T-helper 2 cell treated with Interferon-gamma antibody and Interleukin-4, amounts not matched to agents 5 μg/mL and 100 μg/mL, for 36 hours (primary cell): Measurements from ENCODE around the gene PEX5.
A peak's percentile ranks its signal among the peaks of the same experiment; 100 is the strongest.
"Not testable (repeated sequence)": the region's sequence is repeated elsewhere in the genome, so short reads cannot be mapped to it uniquely, and the experiment has no call there.

Experiments
- DNase-seq: peaks from one replicate; pipeline ENCODE4 v3.0.0; 2021; ENCODE audit warnings: low spot score
- H3K27ac Mint-ChIP-seq: one replicate; pipeline ENCODE4 v1.8.0; 2021; ENCODE audit warnings: mild to moderate bottlenecking, mixed read lengths
- H3K27me3 Mint-ChIP-seq: one replicate; pipeline ENCODE4 v1.8.0; 2021; ENCODE audit warnings: low read depth, mixed read lengths
- H3K36me3 Mint-ChIP-seq: one replicate; pipeline ENCODE4 v1.8.0; 2021; ENCODE audit warnings: low read depth, mixed read lengths
- H3K4me1 Mint-ChIP-seq: one replicate; pipeline ENCODE4 v1.8.0; 2021; ENCODE audit warnings: low read depth, mixed read lengths
- H3K4me3 Mint-ChIP-seq: one replicate; pipeline ENCODE4 v1.8.0; 2022; ENCODE audit warnings: mild to moderate bottlenecking, moderate library complexity, mixed read lengths
- H3K9me3 Mint-ChIP-seq: one replicate; pipeline ENCODE4 v1.8.0; 2021; ENCODE audit warnings: mixed read lengths

PEX5 gene

DNA sequence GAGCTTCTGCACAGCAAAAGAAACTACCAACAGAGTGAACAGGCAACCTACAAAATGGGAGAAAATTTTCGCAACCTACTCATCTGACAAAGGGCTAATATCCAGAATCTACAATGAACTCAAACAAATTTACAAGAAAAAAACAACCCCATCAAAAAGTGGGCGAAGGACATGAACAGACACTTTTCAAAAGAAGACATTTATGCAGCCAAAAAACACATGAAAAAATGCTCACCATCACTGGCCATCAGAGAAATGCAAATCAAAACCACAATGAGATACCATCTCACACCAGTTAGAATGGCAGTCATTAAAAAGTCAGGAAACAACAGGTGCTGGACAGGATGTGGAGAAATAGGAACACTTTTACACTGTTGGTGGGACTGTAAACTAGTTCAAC lies 24.3 kb downstream of the PEX5 start:
- H3K36me3 Mint-ChIP-seq = peaks cover 29% of the 10 kb centered on the region
- H3K4me3 Mint-ChIP-seq, H3K27ac Mint-ChIP-seq, H3K4me1 Mint-ChIP-seq, H3K27me3 Mint-ChIP-seq, H3K9me3 Mint-ChIP-seq, DNase-seq: not testable (repeated sequence)

DNA sequence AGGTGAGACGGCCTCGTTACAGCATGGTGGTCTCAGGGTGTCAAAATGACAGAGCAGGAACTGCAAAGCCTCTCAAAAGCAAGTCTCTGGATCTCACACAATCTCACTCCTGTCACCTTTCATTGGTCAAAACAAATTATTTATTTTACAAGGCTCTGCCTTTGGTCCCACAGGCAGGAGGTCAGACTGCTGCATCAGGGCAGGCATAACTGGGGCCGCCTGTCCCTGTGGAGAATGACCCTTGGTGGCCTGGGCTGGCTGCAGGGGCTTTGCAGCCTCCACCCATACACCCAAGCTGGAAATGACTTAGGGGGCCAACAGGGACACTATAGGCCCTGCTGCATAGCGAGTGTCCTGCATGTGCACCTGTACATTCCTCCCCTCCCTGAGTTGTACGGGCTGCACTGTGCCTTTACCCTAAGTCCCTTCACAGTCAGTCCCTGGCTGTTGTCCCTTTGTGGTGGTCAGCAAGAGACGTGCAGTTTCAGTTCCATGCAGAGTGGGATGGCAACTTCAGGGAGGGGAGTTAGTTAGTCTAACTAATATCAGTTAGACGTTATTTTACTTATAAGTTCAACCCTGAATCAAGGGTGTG lies 28.1 kb downstream of the PEX5 start:
- no peak overlapping the region for H3K4me3 Mint-ChIP-seq
- no peaks in the 10 kb centered on the region for H3K4me1 Mint-ChIP-seq
- peaks cover 1% of the 10 kb centered on the region for H3K36me3 Mint-ChIP-seq
- DNase-seq = no peak
- H3K27me3 Mint-ChIP-seq = peaks cover 2% of the 10 kb centered on the region
- H3K9me3 Mint-ChIP-seq = peaks cover 2% of the 10 kb centered on the region
- H3K27ac Mint-ChIP-seq = no peak overlapping the region

DNA sequence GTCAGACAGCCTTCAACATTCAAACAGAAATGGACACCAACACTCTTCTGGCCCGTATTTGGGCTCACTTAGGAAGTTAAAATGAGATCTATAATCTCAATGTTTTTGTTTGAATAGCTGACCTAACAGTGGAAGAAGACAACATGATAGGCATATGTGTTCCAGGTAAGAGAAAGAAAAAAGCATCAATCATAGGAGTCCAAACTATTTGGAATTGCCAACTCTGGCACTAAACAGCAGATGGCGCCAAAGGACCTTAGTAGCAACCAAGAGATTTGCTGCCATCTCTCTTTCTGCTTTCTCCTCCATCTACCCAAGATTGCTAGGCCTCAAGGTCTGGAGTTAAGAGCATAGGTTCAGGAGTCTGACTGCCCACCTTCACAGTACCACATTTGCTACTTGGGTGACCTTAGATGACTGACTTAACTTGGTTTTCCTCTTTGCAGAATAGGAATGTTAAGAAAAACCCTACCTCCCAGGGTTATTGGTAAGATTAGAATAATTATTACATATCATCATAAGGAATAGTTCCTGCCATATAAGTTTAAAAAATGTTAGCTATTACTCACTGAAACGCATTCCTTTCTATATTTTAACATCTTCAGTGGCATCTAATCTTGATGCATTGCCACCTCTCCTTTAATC lies 30.2 kb downstream of the PEX5 start:
- DNase-seq = peak; percentile 36
- no peaks in the 10 kb centered on the region for H3K36me3 Mint-ChIP-seq
- no peak overlapping the region for H3K27ac Mint-ChIP-seq
- H3K4me1 Mint-ChIP-seq = no peaks in the 10 kb centered on the region
- no peak overlapping the region for H3K4me3 Mint-ChIP-seq
- H3K9me3 Mint-ChIP-seq = no peaks in the 10 kb centered on the region
- H3K27me3 Mint-ChIP-seq = peaks cover 8% of the 10 kb centered on the region

DNA sequence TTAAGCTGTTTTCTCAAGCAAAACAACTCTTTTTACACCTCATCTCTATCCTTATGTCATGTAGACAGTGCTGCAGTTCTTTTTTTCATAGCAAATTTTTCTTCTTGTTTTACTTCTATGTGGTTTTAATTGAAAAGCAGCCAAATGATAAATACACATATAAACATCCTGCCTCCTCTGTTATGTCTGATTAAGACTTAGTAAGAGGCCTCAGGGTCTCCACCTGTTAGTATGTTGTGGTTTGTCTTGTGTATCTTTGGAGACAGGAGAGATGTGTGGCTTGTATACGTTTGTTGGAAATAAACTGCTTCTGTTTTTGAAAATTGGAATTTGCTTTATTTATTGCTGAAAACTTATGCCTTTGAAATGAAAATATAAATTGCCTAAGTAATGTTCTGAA lies 32.0 kb downstream of the PEX5 start:
- Mint-ChIP-seq H3K27me3 (peaks cover 8% of the 10 kb centered on the region), H3K27ac (no peak overlapping the region), H3K36me3 (no peaks in the 10 kb centered on the region), H3K4me3 (no peak overlapping the region), H3K4me1 (no peaks in the 10 kb centered on the region), H3K9me3 (no peaks in the 10 kb centered on the region)
- DNase-seq = no peak

DNA sequence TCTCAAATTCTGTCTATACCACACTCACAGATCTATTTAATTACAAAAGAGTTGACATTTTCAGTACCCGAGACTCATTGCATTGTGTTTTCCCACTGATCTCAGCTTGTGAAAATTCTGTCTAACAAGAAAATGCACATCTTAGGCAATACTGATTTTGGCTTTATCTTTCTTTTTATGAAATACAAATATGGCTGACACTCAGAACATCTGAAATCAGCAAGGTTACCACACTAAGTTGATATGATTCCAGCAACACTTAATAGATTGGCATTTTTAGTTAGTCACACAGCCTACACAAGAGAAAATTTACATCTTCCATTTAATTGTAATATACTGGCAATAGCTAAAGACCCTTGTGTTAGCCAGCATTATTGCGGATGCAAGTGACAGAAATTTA lies 40.3 kb downstream of the PEX5 start:
- H3K9me3 Mint-ChIP-seq = peaks cover 10% of the 10 kb centered on the region
- H3K4me1 Mint-ChIP-seq = no peaks in the 10 kb centered on the region
- H3K36me3 Mint-ChIP-seq = no peaks in the 10 kb centered on the region
- no peak overlapping the region for H3K27ac Mint-ChIP-seq
- H3K4me3 Mint-ChIP-seq = no peak overlapping the region
- DNase-seq = no peak
- peaks cover 32% of the 10 kb centered on the region for H3K27me3 Mint-ChIP-seq

DNA sequence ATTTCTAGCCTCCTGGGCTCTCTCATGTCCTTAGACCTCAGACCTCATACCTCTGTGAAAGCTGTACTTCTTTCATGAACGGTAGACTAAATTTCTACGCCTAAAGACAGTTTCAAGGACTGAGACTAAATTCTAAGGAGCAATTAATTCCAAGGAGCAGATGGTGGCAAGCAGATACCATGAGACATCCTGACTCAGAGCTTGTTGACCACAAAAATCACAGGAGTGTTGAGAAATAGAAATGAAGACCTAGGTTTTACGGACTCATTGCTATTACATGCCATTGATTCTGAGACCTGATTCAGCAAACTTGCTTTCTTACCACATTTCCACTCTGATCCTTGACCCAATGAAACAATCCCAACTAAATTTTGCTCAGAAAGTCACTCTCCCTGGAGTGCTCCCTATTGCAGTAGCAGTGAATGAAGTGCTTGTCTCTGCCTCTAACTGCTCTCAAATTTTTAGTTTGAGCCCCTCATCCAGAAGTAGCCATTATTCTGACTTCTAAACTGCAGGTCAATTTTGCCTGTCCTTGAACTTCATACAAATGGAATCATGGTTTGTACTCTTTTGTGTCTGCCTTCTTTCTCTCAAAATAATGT lies 52.0 kb downstream of the PEX5 start:
- Mint-ChIP-seq H3K4me3 (no peak overlapping the region), H3K36me3 (no peaks in the 10 kb centered on the region), H3K27me3 (peaks cover 26% of the 10 kb centered on the region), H3K27ac (no peak overlapping the region), H3K9me3 (peaks cover 4% of the 10 kb centered on the region), H3K4me1 (peaks cover 7% of the 10 kb centered on the region)
- no peak for DNase-seq

DNA sequence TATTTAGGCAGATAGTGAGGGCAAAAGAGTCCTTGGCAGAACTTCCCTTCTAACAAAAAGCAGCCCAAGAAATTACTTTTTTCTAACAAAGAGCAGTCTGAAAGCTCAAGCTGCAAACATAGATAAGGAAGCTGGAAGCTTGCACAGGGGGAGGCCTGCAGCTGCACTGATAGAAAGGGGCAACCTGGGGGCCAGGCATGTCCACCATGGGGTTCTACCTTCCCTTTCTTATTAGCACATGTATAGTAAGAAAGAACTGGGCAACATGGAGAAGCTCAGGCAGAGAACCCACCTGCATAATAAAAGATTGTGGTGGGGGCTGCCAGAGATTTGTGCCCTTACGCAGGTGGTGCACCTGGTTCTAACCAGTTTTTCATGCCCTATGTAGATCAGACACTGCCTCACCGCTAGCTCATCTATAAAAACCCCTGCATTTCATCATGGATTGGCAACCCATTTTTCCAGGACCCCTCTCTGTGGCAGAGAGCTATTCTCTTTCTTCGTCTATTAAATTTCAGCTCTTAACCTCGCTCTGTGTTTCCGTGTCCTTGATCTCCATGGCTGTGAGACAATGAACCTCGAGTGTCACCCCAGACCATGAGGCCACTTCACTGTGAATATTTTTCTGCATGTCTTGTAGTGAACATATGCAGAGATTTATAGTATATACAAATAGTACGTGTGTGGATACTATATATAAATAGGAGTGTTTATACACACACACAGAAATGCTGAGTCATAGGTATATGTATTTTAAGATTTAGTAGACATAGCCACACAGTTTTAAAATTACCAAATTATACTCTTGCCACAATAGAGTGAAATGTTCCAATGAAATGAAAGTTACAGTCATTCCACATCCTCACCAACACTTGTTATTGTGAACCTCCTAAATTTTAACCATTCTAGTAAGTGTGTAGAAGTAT lies 53.0 kb downstream of the PEX5 start:
- Mint-ChIP-seq H3K36me3 (no peaks in the 10 kb centered on the region), H3K4me3 (no peak overlapping the region), H3K4me1 (peaks cover 7% of the 10 kb centered on the region), H3K27ac (no peak overlapping the region), H3K9me3 (peaks cover 4% of the 10 kb centered on the region), H3K27me3 (peaks cover 23% of the 10 kb centered on the region)
- DNase-seq = no peak

DNA sequence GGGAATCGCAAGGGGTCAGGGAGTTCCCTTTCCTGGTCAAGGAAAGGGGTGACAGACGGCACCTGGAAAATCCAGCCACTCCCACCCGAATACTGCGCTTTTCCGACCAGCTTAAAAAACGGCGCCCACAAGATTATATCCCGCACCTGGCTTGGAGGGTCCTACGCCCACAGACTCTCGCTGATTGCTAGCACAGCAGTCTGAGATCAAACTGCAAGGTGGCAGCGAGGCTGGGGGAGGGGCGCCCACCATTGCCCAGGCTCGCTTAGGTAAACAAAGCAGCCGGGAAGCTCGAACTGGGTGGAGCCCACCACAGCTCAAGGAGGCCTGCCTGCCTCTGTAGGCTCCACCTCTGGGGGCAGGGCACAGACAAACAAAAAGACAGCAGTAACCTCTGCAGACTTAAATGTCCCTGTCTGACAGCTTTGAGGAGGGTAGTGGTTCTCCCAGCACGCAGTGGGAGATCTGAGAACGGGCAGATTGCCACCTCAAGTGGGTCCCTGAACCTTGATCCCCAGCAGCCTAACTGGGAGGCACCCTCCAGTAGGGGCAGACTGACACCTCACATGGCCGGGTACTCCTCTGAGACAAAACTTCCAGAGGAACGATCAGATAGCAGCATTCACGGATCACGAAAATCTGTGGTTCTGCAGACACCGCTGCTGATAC lies 62.0 kb downstream of the PEX5 start:
- H3K27ac Mint-ChIP-seq, DNase-seq, H3K9me3 Mint-ChIP-seq, H3K4me3 Mint-ChIP-seq, H3K36me3 Mint-ChIP-seq, H3K27me3 Mint-ChIP-seq, H3K4me1 Mint-ChIP-seq: not testable (repeated sequence)

DNA sequence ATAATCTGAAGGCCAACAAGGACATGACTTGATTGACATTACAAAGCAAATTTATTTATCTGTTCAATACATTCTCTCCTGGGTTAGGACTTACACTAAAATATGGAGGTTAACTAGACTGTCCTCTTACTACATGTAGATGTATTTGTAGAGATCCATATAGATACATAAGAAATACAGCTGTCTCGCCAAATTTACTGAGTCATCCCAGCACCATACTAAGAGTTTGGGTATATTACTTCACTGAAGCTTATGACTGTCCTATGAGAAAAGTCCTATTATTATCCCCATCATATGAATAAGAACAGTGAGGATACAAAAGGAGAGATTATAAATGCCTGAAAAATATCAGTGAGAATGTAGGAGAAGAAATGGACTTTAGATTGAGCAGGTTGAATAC lies 69.6 kb downstream of the PEX5 start:
- no peak overlapping the region for H3K4me3 Mint-ChIP-seq
- peaks cover 3% of the 10 kb centered on the region for H3K27me3 Mint-ChIP-seq
- no peak overlapping the region for H3K27ac Mint-ChIP-seq
- H3K9me3 Mint-ChIP-seq = no peaks in the 10 kb centered on the region
- no peaks in the 10 kb centered on the region for H3K4me1 Mint-ChIP-seq
- no peak for DNase-seq
- H3K36me3 Mint-ChIP-seq = no peaks in the 10 kb centered on the region
